DMS114 treated with DMSO at 0.1 percent for 48 hours (cell line): ENCODE measurements around the gene CLCNKB.

Experiments
- DNase-seq: peaks from one replicate; lab custom pipeline; 2025; ENCODE audit not compliant: unreplicated experiment; lab: John Stamatoyannopoulos, UW

CLCNKB gene

GRCh38 chr1:16091296-16091695 is 47.7 kb downstream of the CLCNKB start:
- DNase-seq: no peak

DNA sequence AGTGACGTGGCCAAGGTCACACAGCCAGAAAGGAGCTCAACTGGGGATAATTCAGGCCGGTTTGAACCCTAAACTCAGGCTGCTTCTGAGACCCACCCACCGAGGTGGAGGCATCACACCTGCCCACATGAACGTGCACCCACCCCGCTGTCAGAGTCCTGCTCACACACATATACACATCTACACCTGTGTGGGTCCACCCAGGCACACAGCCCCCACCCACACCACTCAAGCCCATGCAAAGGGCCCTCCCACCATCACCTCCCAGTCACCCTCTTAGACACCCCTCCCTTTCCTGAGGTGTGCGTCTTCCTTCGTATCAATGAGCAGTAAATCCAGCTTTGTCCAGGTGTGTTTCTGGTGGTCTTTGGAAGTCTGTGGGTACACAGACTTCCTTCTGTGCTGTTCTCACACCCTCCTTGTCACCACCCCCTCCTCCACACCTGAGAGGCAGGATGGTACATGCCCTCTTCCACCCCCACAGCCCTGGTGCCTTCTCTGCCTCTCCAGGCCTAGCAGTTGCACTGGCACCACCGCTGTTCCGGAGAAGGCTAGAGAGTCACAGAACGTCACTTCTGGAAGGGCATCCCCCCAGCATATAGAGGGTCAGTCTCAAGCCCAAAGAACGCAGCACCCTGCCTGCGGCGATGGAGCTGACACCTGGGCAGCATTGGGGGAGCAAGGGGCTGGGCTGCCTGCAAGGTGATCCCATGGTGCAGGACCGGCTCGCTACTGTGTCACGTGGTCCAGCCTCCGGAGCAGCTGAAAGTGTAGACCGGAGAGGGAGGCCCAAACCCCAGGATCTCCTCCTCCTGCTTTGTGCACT is 48.7 kb downstream of the CLCNKB start:
- no peak for DNase-seq

- no peak for DNase-seq
These were observed 49.4 kb downstream of the CLCNKB start for GRCh38 chr1:16092923-16093511.

GRCh38 chr1:16093611-16094010 is 50.0 kb downstream of the CLCNKB start:
- DNase-seq: no peak

- no peak for DNase-seq
These were observed 51.0 kb downstream of the CLCNKB start for GRCh38 chr1:16094453-16095158.

- DNase-seq: no peak
These were observed 51.9 kb downstream of the CLCNKB start for GRCh38 chr1:16095447-16095846.

- DNase-seq: no peak
These were observed 55.8 kb downstream of the CLCNKB start for GRCh38 chr1:16099412-16099811.

DNA sequence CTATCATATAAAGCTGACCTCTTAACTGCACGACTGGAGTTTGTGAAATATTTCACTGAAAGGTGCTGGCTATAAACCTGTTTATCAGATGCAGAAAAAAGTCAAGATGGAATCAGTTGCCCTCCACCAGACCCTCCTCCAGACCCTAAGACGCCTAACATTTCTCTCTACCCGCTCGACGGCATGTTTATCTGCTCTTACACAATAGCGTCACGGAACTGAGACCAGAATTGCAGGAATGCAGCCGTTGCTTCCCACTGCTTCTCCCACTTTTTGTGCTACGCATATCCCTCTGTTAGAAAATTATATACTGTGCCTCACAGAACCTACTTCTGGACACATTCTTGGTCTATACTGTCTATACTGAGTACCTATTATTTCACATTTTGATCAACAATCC is 58.0 kb downstream of the CLCNKB start:
- DNase-seq: no peak
